T-helper 2 cell (primary cell): ENCODE measurements around the gene SERHL2.
A peak's percentile ranks its signal among the peaks of the same experiment; 100 is the strongest.
"Not testable (repeated sequence)": the region's sequence is repeated elsewhere in the genome, so short reads cannot be mapped to it uniquely, and the experiment has no call there.

Experiments
- DNase-seq, 5 experiments: peaks; one replicate each; pipeline versions ENCODE4 v3.0.0 to v3.0.0-alpha.2; 2012 to 2022

Gene SERHL2

DNA sequence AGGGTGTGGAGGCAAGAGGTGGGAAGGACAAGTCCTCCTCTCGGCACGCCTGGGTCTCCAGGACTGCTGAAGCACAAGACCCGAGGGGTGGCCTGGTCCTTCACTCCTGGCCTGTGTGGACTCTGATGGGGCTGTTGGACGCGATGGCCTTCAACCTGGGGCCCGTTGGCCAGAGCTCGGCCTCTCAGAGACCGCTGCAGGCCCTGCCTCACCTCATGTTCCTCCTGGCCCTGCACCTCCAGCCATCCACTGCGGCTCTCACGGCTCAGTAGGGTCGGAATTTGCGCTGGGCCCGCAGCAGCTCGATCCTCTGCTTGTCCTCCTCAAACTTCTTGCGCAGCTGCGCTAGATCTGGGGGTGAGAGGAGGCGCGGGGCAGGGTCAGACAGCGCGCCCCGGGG, 20.7 kb downstream of the SERHL2 start:
- not testable (repeated sequence) for DNase-seq

DNA sequence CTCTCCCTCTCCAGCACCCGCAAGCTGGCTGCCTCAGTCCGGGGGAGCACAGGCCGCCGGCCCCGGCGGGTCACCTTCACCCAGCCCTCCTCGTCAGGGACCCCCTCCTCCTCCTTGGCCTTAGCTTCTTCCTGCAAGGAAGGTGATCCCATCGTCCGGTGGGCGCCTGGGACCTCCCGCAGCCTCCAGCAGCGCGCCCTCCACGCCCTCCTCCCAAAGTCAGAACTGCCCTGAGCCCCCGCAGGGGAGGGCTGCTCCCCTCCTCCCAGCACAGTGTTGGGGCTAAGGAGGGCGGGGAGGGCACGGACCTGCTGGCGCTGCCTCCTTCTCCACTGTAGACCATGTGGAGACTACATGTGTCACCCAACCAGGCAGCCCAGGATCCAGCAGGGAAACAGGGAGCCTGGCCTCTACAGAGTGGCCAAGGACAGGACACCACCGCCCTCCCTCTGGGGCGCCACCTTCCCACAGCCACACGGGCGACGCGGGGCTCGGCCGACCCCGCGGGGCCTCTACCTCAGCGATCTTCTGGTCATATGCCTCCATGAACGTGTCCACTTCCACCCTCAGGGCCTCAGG, 22.3 kb downstream of the SERHL2 start:
- DNase-seq: not testable (repeated sequence)

DNA sequence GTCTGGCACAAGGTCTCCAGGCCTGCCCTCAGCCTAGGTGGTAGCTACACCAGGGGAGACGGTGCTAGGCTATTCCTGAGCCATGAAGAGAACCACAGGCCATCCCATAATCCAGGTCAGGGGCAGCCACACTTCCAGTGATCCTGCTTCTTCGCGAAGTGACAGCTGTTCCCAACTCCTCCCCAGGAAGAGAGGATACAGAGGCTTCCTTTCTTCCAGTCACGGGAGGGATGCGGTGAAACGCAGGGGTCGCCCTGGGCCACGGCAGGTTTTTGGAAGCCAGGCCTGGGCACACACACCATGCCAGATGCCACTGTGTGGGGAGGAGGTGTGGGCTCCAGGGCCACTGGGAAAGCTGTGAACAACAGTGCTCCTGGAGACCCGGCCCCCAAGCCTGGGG, 23.4 kb downstream of the SERHL2 start:
- not testable (repeated sequence) for DNase-seq

DNA sequence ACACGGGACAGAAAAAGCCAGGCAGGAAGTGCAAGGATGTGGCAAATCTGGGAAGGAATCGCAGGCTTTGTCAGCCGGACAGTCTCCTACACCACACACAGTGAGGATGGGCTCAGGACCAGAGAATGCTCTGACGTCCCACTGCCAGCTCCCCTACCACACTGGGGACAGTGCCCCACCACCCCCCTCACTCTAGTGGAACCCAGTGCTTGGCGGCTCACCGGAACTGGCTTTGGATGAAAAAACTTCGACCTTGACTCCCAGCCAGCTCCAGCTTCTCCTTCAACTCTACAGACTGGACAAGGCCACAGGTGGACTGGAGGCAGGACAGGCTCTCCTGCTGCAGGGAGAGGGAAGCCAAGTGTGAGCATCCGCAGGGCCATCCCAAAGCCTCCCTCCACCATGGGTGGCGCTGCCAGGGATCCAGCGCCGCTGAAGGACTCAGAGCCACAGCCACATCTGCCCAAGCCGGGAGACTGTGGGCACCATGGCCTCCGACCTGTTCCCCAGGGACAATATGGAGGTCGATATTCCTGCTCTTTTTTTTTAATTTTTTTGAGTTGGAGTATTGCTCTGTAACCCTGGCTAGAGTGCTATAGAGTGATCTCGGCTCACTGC, 24.0 kb downstream of the SERHL2 start:
- no peak for DNase-seq

DNA sequence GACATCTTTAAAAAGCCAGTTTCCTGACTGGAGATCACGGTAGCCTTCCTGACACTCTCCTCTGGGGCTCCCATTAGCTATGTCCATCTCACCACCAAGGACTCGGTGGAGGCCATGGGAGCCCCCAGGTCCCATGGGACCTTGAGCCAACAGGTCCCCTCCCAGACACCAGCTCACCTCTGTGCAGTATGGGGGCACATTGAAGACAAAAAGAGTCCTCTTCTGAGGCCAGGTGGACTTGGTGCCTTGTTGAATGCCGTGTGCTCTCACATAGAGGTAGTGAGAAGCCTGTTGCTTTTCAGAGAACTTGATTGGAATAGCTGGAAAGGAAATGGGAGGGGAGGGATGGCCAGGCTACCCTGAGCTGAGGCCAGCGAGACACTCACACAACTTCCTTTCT, 26.3 kb downstream of the SERHL2 start:
- DNase-seq: not testable (repeated sequence)

DNA sequence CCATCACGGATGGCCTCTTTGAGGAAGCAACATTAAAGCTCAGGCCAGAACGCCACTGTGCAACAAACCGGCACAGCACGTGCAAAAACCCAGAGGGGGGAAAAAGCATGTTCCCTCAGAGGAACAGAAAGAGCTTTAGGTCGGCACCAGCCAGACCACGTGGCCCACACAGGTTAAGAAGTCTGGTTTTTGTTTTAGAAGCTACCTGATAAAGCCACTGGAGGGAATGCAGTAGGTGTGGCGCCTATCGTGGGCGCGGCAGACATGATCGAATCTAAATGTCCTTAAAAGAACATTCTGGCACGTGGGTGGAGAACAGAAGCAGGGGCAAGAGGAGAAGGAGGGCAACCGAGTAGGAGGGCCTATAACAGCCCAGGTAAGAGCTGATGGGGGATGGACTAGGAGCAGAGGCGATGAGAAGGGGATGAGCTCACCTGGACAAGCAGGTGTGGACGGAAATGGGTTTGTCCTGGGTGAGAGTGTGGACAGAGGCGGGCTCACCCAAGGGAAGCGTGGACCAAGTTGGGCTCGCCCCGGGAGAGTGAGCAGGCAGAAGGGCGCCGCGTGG, 27.5 kb downstream of the SERHL2 start:
- DNase-seq: not testable (repeated sequence)

DNA sequence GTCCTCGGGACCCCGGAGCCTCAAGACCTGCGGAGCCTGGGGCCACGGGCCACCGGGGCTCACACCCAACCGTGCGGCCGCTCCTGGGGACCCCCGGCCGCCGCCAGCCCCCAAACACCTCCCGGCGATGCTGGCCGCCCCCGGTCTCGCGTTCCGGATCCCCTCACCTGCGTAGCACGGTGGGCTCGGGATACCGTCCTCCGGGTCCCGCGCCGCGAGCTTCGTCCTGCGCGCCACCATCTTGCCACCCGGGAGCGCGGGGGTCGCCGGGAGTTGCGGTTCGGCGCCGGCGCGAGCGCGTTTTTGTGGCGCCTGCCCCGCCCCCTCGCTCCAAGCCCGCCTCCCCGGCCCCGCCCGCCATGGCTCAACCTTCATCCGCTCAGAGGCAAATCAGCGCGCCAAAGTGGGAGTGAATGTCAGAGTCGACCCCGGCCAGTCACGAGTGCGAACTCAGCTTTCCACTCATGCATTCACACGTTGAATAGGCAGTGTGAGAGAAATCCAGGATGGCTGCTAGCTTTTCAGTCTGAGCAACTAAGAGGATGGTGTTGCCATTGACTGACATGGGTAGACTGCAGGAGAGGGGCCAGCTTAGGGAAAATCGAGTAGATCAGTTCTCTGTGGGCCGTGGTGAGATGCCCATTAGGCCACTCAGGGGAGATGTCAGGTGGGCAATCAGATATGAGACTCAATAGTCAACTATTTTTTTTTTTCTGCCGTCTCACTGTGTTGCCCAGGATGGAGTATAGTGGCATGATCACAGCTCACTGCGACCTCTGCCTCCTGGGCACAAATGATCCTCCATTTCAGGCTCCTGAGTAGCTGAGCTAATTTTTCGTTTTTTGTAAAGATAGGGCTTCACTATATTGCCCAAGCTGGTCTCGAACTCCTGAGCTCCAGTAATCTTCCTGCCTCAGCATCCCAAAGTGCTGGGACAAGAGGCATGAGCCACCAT, 28.3 kb downstream of the SERHL2 start:
- DNase-seq: peak; percentile 64 to 86 (median 78)

DNA sequence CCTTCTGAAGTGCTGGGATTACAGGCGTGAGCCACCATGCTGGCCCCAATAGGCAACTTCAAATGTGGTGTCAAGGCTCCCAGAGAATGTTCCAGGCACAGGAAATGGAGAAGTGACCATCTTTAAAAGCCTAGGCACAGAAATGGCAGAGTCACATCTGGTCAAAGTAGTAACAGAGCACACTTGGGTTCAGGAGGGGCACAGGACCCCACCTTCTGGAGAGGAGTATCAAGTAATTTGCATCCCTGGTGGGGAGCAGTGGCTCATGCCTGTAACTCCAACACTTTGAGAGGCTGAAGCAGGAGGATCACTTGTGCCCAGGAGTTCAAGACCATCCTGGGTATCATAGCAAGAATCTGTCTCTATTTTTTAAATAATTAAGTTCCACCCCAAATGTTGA, 29.2 kb downstream of the SERHL2 start:
- no peak for DNase-seq

DNA sequence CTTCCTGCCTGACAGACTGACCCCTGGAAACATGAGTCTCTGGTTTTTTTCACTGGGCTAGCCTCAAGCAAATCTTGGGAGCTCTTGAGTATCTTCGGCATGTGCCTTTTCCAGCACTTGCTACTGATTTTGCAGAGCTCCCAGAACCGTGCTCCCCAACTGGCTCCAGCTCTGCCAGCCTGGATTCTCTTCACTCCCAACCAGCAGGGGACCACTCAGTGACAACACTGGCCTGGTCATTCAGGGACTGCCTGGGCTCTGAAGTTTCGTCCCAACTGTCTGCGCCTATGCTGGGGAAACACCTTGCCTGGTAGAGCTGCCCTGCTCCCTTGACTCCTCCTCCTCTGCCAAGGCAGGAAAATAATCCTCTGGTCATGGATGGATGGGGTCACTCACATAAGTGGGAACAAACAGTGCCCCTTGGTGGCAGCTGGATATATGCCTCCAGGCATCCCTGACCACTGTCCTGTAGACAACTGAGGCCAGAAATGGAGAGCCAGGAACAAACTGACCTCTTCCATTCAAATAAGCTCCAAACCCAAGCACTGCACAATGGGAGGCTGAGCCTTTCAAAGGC, 30.7 kb downstream of the SERHL2 start:
- DNase-seq: no peak

DNA sequence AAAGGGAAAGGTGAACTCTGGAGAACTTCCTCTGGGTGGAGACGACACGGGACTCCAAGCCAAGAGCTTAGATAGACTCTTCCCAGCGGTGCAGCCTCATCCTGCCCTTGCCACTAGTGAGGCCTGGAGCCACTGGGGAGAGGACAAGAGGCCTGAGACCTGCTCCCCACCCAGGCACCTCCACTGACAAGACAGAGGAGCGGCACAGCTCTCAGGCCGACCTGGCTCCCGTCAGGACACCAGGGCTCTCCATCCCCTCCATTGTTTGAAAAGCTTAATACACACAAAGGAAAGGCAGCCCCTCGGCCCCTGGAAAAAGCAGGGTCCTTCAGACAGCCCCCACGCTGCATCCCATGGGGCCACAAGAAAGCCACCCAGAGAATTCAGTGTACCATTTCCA, 31.3 kb downstream of the SERHL2 start:
- no peak for DNase-seq

DNA sequence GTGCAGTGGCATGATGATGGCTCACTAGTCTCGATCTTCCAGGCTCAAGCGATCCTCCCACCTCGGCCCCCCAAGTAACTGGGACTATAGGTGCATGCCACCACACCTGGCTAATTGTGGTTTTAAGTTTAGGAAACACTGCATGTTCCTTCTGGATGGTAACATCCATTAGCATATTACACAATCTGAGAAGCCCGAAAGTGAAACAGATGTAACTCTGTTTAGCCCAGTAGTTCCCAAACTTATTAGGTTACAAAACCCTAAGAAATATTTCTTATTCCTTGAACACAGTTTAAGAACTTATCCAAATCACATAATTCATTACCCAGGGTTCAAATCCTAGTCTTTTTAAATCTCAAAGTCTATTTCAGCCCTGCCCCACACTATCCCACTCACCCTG, 32.6 kb downstream of the SERHL2 start:
- DNase-seq: no peak

DNA sequence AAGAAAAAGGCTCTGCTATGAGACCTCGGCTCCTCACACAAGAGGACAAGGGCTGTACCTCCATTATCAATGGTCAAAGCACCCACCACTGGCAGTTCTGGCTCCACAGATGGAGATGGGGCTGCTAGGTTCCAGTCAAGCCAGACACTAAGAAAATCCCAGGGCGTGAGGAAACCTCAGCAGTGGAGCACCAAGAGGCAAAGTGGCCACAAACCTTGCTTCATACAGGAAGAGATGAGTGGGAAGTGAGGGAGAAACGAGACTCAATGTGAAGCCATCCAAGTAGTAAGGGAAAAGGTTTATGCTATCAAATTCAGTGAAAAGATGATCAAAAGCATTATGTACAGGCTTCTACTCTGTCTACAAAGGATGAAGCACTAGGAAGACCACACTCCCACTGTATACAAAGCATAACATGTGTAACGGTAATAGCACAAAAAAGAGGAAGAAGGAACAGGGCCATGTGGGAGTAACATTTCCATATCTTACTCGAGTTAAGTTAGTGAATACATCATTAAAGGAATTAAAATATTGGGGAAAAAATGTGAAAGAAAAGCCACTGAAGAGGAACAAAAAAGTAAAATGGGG, 33.9 kb downstream of the SERHL2 start:
- DNase-seq: no peak

DNA sequence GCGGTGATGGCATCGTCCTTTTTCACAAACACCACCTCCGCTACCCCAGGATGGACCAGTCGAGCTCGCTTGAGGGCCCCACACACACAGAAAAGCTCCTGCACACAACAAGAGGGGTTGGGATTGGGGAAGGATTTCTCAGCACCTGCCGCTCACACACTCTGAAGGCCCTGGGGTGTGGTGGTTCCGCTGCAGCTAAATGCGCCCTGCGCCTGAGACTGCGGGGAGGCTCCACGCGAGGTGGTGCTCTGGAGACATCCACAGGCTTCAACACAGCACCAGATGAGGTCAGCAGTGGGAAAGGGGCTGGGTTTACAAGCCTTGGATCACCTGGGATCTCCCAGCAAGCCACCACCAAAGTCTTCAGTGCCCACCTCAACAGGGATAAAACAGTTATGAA, 38.2 kb downstream of the SERHL2 start:
- DNase-seq: no peak

DNA sequence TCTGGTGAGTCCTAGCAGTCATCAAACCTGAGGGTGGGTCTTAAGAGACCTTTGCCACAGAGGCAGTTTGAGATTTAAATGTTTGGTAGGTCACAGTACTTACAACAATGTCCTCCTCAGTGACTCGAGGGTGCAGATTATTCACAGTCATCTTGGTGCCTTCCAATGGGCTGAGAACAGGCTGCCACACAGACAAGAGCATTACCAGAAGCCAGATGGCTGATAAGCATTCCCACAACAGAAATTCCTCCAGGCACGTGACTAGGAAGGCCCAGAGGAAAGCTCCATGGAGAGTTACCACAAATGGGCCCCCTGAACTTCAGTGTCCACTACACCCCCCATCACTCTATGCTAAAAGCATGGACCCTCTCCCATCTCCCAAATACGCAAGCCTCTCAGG, 41.7 kb downstream of the SERHL2 start:
- DNase-seq: no peak

DNA sequence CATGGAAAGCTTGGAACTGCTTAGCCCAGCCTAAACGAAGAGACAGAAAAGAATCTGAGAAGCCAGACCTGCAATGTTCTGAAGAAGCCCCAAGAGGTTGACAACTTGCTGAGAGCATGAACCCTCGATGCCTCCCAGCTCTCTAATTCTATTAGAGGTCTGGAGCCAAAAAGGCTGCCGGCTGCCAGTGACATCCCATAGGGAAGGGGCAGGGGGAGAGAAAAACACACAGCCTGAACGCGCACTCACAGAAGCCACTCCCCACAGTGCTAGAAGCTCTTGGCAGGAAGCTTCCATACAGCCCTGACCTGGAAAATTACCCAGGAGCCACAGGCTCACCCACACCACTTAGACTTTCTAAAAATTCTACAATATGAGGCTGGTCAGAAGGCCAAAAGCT, 42.6 kb downstream of the SERHL2 start:
- no peak for DNase-seq

DNA sequence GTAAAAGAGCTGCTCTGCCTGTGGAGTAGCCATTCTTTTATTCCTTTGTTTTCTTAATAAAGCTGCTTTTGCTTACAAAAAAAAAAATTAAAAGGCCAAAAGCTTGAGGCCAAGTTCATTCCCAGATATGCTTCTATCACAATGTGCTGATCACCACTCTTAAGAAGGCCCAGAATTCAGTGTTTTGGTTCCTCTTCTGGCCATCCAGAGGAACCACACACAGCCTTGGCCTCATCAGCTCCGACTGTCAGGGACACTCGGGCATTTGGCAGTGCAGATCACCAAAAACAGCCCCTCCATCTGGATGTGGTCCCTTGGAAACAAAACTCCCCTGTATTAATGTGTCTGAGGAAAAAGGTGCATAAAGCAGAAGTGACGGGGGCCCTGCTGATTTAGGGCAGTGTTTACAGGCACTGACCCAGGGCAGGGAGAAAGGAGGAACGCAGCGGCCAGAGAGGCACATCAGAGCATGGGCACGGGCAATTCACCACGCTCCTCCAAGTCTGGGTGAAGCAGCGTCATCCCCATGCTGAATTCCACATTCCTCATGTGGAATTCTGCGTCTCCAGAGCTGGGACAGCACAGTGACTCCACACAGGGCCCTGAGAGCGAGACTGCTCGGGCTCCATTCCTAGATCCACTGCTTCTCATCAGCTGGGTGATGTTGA, 43.2 kb downstream of the SERHL2 start:
- DNase-seq: no peak

DNA sequence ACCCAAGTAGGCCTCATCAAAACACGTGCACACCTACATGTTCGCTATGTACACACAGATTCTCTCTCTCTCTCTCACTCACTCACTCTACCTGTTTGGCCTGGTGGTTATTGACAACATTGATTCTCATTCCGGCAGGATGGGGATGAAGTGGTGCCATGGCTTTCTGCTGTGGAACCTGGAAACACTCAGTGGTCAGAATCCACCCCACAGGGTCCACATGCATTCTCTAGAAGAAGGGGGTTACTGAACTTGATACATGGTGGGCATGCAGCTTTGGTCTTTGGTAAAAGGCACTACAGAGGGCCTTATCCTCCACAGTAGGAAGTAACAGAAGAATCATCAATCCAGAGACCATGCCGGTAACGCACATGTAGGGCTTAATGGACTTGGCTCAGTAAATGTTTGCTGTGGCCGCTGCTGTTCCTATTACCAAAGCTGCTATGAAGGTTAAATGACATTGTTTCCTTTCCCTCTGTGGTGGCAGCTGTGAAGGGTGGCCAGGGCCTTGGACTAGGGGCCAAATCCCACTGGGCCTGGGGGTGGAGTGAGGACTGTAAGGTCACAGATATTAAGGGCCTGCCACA, 48.2 kb downstream of the SERHL2 start:
- DNase-seq: no peak

DNA sequence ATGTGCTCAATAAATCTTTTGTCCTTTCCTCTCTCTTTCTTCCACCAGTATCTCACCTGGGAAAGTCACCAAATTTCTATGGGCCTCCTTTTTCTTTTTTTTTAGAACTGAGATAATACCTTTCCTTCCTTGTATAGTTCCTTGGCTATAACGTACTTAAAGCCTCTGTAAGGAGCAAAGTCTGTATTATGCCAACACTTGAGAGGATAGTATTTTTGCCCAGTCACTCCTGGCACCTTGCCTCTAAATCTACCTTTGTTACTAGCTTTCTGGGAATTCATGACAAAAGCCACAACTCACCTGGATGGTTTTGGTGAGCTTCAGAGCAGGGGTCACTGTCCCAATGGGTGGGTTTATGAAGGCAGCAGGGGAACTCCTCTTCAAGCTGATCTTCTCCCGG, 48.7 kb downstream of the SERHL2 start:
- DNase-seq: no peak

DNA sequence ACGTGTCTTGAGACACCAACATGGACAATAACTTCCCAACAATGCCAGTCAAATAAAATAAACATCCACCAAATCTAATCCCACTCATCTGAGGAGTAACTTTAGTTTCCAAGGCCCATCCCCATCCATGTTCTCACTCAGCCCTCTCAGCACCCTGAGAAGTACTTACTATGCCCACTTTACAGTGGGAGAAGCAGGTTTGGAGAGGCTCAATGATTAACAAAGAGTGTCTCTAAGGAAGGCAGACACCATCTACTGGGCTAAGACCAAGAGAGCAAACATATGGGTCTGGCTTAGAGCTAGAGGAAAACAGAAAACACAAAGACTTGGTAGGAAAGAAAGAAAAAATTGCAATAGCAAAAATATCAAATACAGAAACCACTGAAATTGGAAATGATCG, 49.7 kb downstream of the SERHL2 start:
- no peak for DNase-seq

DNA sequence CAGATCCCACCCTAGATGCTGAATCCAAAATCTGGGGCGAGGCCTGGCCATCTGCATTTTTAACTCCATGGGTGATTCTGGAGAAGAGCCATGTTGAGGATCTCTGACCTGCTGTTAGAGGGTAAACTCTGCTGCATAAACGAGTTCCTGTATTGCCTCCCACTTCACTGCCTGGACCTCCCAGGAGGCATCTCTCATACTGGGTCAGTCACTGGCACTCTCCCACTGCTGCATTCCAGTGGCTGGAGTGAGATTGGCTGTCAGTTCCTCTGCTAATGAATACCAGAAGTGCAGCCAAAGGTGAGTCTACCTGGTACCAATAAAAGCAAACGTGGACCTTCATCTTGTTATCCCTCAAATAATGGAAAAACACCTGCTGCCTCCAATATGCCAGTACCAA, 50.6 kb downstream of the SERHL2 start:
- no peak for DNase-seq

DNA sequence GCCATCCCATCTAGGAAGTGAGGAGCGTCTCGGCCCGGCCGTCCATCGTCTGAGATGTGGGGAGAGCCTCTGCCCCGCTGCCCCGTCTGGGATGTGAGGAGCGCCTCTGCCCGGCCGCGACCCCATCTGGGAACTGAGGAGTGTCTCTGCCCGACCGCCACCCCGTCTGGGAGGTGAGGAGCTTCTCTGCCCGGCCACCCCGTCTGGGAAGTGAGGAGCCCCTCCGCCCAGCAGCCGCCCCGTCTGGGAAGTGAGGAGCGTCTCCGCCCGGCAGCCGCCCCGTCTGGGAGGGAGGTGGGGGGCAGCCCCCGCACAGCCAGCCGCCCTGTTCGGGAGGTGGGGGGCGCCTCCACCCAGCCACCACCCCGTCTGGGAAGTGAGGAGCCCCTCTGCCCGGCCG, 53.9 kb downstream of the SERHL2 start:
- not testable (repeated sequence) for DNase-seq
